Measurements from ENCODE around the gene SLC17A9.

GRCh38 chr20:62952373-62952967 is at the start of gene SLC17A9:
- TF ChIP-seq POLR2A (IDR thresholded peaks at IDR 0.05) (no peak), CTCF (IDR thresholded peaks at IDR 0.05) (no peak)

All from adrenal gland (tissue), 5 donors.